ENCODE results near the gene KLK11. TPM values are rescaled to one million over a fixed set of nuclear protein-coding genes. Genes with fewer than 3 reads are reported as not detected.

KLK11 gene
- total RNA-seq, 1 donor from 2014 or later, result not detected

- Mint-ChIP-seq H3K36me3 (ENCODE audit: low read depth) (no peaks in the 10 kb centered on the region), H3K27me3 (ENCODE audit: low read depth) (peaks cover 10% of the 10 kb centered on the region), H3K27ac (no peak overlapping the region), H3K9me3 (no peaks in the 10 kb centered on the region), H3K4me3 (ENCODE audit: low read depth) (no peak overlapping the region), H3K4me1 (ENCODE audit: low read depth) (no peaks in the 10 kb centered on the region)
- DNase-seq (ENCODE audit: low spot score), result no peak
- intact Hi-C loops (cut with micrococcal nuclease), result no loop called here
These were observed 20.6 kb upstream of the KLK11 start for GRCh38 chr19:51047031-51047335.

GRCh38 chr19:51044327-51044726 lies 17.9 kb upstream of the KLK11 start:
- intact Hi-C loops (cut with micrococcal nuclease), result no loop called here
- Mint-ChIP-seq H3K27ac (no peak overlapping the region), H3K4me1 (ENCODE audit: low read depth) (no peaks in the 10 kb centered on the region), H3K27me3 (ENCODE audit: low read depth) (peaks cover 10% of the 10 kb centered on the region), H3K9me3 (no peaks in the 10 kb centered on the region), H3K4me3 (ENCODE audit: low read depth) (no peak overlapping the region), H3K36me3 (ENCODE audit: low read depth) (no peaks in the 10 kb centered on the region)
- DNase-seq (ENCODE audit: low spot score), result no peak

GRCh38 chr19:51043497-51043896 lies 17.1 kb upstream of the KLK11 start:
- Mint-ChIP-seq H3K27ac (no peak overlapping the region), H3K4me3 (ENCODE audit: low read depth) (no peak overlapping the region), H3K36me3 (ENCODE audit: low read depth) (no peaks in the 10 kb centered on the region), H3K27me3 (ENCODE audit: low read depth) (peaks cover 10% of the 10 kb centered on the region), H3K4me1 (ENCODE audit: low read depth) (no peaks in the 10 kb centered on the region), H3K9me3 (no peaks in the 10 kb centered on the region)
- intact Hi-C loops (cut with micrococcal nuclease), result no loop called here
- DNase-seq (ENCODE audit: low spot score), result no peak

- Mint-ChIP-seq H3K9me3 (no peaks in the 10 kb centered on the region), H3K27ac (no peak overlapping the region), H3K4me1 (ENCODE audit: low read depth) (no peaks in the 10 kb centered on the region)
These were observed 13.7 kb upstream of the KLK11 start for GRCh38 chr19:51040151-51040550.

GRCh38 chr19:51036519-51036918 lies 10.1 kb upstream of the KLK11 start:
- DNase-seq (ENCODE audit: low spot score), result no peak
- Mint-ChIP-seq H3K36me3 (ENCODE audit: low read depth) (no peaks in the 10 kb centered on the region), H3K4me1 (ENCODE audit: low read depth) (no peaks in the 10 kb centered on the region), H3K4me3 (ENCODE audit: low read depth) (no peak overlapping the region), H3K27me3 (ENCODE audit: low read depth) (peaks cover 2% of the 10 kb centered on the region), H3K27ac (no peak overlapping the region), H3K9me3 (no peaks in the 10 kb centered on the region)
- intact Hi-C loops (cut with micrococcal nuclease), result no loop called here

More at GRCh38 chr19:51040151-51040550, 13.7 kb upstream of the KLK11 start:
- intact Hi-C loops (cut with micrococcal nuclease), result no loop called here
- no peak for DNase-seq (ENCODE audit: low spot score)
- no peaks in the 10 kb centered on the region for H3K36me3 Mint-ChIP-seq (ENCODE audit: low read depth)
- no peaks in the 10 kb centered on the region for H3K27me3 Mint-ChIP-seq (ENCODE audit: low read depth)
- no peak overlapping the region for H3K4me3 Mint-ChIP-seq (ENCODE audit: low read depth)

- no peak within 1 kb of the TSS for H3K27ac Mint-ChIP-seq
- no peaks in the 10 kb centered on the region for H3K9me3 Mint-ChIP-seq
- no peaks in the 10 kb centered on the region for H3K36me3 Mint-ChIP-seq (ENCODE audit: low read depth)
- intact Hi-C loops (cut with micrococcal nuclease), result no loop called here
- H3K27me3 Mint-ChIP-seq (ENCODE audit: low read depth), result peaks cover 2% of the 10 kb centered on the region
- H3K4me1 Mint-ChIP-seq (ENCODE audit: low read depth), result no peaks in the 10 kb centered on the region
- no peak for DNase-seq (ENCODE audit: low spot score)
- H3K4me3 Mint-ChIP-seq (ENCODE audit: low read depth), result no peak within 1 kb of the TSS
These were observed 8.3 kb upstream of the KLK11 start, which contains the start of gene KLK12 for GRCh38 chr19:51034704-51035103. KLK12 (minus strand) TSS chr19:51035002; CDS start chr19:51034621, 381 bp downstream.

- Mint-ChIP-seq H3K4me3 (ENCODE audit: low read depth) (no peak overlapping the region), H3K4me1 (ENCODE audit: low read depth) (no peaks in the 10 kb centered on the region), H3K27me3 (ENCODE audit: low read depth) (peaks cover 2% of the 10 kb centered on the region), H3K36me3 (ENCODE audit: low read depth) (no peaks in the 10 kb centered on the region), H3K9me3 (no peaks in the 10 kb centered on the region), H3K27ac (no peak overlapping the region)
- DNase-seq (ENCODE audit: low spot score), result no peak
- intact Hi-C loops (cut with micrococcal nuclease), result no loop called here
These were observed 5.4 kb upstream of the KLK11 start for GRCh38 chr19:51031880-51032225.

- no peaks in the 10 kb centered on the region for H3K9me3 Mint-ChIP-seq
- H3K36me3 Mint-ChIP-seq (ENCODE audit: low read depth), result no peaks in the 10 kb centered on the region
- no peaks in the 10 kb centered on the region for H3K4me1 Mint-ChIP-seq (ENCODE audit: low read depth)
- intact Hi-C loops (cut with micrococcal nuclease), result no loop called here
- no peak for DNase-seq (ENCODE audit: low spot score)
- H3K27me3 Mint-ChIP-seq (ENCODE audit: low read depth), result peaks cover 5% of the 10 kb centered on the region
- no peak overlapping the region for H3K27ac Mint-ChIP-seq
- no peak overlapping the region for H3K4me3 Mint-ChIP-seq (ENCODE audit: low read depth)
These were observed 4.9 kb upstream of the KLK11 start for GRCh38 chr19:51031220-51031879.

- Mint-ChIP-seq H3K27me3 (ENCODE audit: low read depth) (peaks cover 5% of the 10 kb centered on the region), H3K9me3 (no peaks in the 10 kb centered on the region), H3K4me3 (ENCODE audit: low read depth) (no peak overlapping the region), H3K36me3 (ENCODE audit: low read depth) (no peaks in the 10 kb centered on the region), H3K27ac (no peak overlapping the region), H3K4me1 (ENCODE audit: low read depth) (no peaks in the 10 kb centered on the region)
- intact Hi-C loops (cut with micrococcal nuclease), result no loop called here
- no peak for DNase-seq (ENCODE audit: low spot score)
These were observed 4.2 kb upstream of the KLK11 start for GRCh38 chr19:51030631-51031030.

GRCh38 chr19:51029718-51030117 lies 3.3 kb upstream of the KLK11 start:
- DNase-seq (ENCODE audit: low spot score), result no peak
- no peak overlapping the region for H3K27ac Mint-ChIP-seq
- intact Hi-C loops (cut with micrococcal nuclease), result no loop called here

GRCh38 chr19:51027873-51028272 lies 1.5 kb upstream of the KLK11 start:
- H3K4me1 Mint-ChIP-seq (ENCODE audit: low read depth), result no peaks in the 10 kb centered on the region
- H3K27me3 Mint-ChIP-seq (ENCODE audit: low read depth), result peaks cover 3% of the 10 kb centered on the region
- no peak overlapping the region for H3K27ac Mint-ChIP-seq
- DNase-seq (ENCODE audit: low spot score), result no peak
- intact Hi-C loops (cut with micrococcal nuclease), result no loop called here
- H3K36me3 Mint-ChIP-seq (ENCODE audit: low read depth), result no peaks in the 10 kb centered on the region
- no peak overlapping the region for H3K4me3 Mint-ChIP-seq (ENCODE audit: low read depth)
- no peaks in the 10 kb centered on the region for H3K9me3 Mint-ChIP-seq

More at GRCh38 chr19:51029718-51030117, 3.3 kb upstream of the KLK11 start:
- no peak overlapping the region for H3K4me3 Mint-ChIP-seq (ENCODE audit: low read depth)
- H3K9me3 Mint-ChIP-seq, result no peaks in the 10 kb centered on the region
- no peaks in the 10 kb centered on the region for H3K4me1 Mint-ChIP-seq (ENCODE audit: low read depth)
- peaks cover 5% of the 10 kb centered on the region for H3K27me3 Mint-ChIP-seq (ENCODE audit: low read depth)
- no peaks in the 10 kb centered on the region for H3K36me3 Mint-ChIP-seq (ENCODE audit: low read depth)

- H3K36me3 Mint-ChIP-seq (ENCODE audit: low read depth), result no peaks in the 10 kb centered on the region
- peaks cover 8% of the 10 kb centered on the region for H3K27me3 Mint-ChIP-seq (ENCODE audit: low read depth)
- no peak overlapping the region for H3K27ac Mint-ChIP-seq
These were observed 850 bp upstream of the KLK11 start for GRCh38 chr19:51027126-51027806.

GRCh38 chr19:51025809-51026553 lies 435 bp downstream of the KLK11 start:
- Mint-ChIP-seq H3K36me3 (ENCODE audit: low read depth) (no peaks in the 10 kb centered on the region), H3K27ac (no peak overlapping the region), H3K27me3 (ENCODE audit: low read depth) (peaks cover 8% of the 10 kb centered on the region), H3K9me3 (no peaks in the 10 kb centered on the region), H3K4me1 (ENCODE audit: low read depth) (no peaks in the 10 kb centered on the region), H3K4me3 (ENCODE audit: low read depth) (no peak overlapping the region)
- DNase-seq (ENCODE audit: low spot score), result no peak
- intact Hi-C loops (cut with micrococcal nuclease), result no loop called here

More at GRCh38 chr19:51027126-51027806, 850 bp upstream of the KLK11 start:
- no peaks in the 10 kb centered on the region for H3K4me1 Mint-ChIP-seq (ENCODE audit: low read depth)
- DNase-seq (ENCODE audit: low spot score), result no peak
- no peaks in the 10 kb centered on the region for H3K9me3 Mint-ChIP-seq
- H3K4me3 Mint-ChIP-seq (ENCODE audit: low read depth), result no peak overlapping the region
- intact Hi-C loops (cut with micrococcal nuclease), result no loop called here

Data from activated T-helper 2 cell treated with anti-CD3 and anti-CD28 coated beads, Interferon-gamma antibody, Interleukin-2, Interleukin-4, amounts not matched to agents 10 μg/mL and 5 μg/mL and 100 μg/mL, durations not matched to agents 14 hours and 24 hours and 36 hours (primary cell).